ENCODE measurements around the gene CCDC179. TPM values are rescaled to one million over a fixed set of nuclear protein-coding genes. Genes with fewer than 3 reads are reported as not detected.
A peak's percentile ranks its signal among the peaks of the same experiment; 100 is the strongest.

The CCDC179 gene
- total RNA-seq, 1 donor from 2014 or later, result not detected

DNA sequence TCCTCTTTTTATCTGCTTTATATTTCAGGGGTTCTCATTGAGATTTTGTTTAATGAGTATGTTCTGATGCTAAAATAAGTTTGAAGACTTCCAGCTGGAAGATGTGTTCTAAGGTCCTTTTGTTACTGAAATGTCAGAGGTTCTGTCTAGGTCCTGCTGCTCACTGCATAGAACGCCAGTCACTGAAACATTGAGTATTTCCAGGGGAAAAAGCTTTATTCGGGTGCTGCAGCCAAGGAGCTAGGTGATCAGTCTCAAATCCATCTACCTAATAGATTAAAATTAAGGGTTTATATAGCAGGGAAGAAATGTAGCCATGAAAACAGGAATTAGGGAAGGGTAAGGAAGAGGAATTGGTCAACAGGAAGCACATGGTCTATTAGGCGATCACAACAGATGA, 50.4 kb downstream of the CCDC179 start:
- ATAC-seq, result no peak
- intact Hi-C loops (cut with micrococcal nuclease), result no loop called here
- no peak for DNase-seq

DNA sequence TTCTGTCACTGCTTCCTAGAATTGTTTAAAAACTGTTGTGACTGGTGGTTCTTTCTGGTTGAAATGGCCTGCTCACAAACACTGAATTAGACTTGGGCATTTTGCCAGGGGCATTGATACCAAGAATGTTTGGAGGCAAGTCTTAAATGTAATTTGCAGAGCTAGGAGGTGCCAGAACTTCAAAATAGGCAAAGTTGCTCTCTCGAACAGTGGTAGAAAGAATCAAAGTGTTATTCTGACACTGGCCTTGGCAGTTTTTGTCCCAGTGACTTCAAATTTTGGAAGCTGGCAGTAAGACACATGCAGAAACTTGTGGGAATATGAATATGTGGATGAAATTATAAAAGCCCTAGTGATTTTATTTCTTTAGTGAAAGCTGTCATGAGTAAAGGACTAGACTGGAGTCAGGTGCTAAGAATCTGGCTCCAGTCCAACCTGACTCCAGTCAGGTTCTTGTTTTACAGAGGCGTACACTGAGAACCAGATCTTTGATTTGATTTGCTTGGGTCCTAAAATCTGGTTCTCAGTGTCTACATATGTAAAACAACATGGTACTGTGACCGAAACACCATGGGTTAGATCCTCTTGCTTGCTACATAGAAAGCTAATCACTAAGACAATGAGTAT, 51.6 kb downstream of the CCDC179 start:
- intact Hi-C loops (cut with micrococcal nuclease), result no loop called here
- peak; percentile 29 for ATAC-seq
- no peak for DNase-seq

DNA sequence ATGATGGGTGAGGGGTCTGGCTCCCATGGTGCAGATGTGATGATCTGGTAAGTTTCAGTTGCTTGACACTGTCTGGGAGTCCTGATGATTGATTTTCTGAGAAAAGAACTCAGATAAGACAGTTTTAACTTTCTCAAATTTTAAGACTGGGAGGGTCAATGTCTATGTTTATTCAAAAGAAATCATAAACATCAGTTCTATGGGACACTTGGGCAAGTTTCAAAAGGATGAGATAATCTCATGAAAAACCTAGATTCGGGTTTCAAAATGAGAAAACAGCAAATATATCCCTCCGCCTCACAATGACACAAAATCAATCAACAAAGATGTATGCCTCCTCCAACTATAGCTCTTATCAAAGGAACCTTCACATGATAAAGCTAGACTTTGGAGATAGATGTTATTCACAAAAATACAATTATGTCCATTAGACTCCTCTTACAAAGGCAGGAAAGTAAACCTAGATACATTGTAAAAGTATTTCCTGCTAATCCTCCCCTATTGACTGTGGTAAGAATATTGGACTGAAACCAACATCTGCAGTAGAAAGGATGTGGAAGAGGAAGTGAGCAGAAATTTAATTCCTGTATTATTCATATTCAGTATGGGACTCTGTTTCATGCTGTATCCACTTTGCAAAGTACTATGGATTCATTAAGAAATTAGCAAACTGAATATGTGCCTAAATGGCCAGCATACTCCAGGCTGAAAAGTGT, 52.3 kb downstream of the CCDC179 start:
- ATAC-seq (peak; percentile 53), DNase-seq (no peak)
- intact Hi-C loops (cut with micrococcal nuclease), result no loop called here

DNA sequence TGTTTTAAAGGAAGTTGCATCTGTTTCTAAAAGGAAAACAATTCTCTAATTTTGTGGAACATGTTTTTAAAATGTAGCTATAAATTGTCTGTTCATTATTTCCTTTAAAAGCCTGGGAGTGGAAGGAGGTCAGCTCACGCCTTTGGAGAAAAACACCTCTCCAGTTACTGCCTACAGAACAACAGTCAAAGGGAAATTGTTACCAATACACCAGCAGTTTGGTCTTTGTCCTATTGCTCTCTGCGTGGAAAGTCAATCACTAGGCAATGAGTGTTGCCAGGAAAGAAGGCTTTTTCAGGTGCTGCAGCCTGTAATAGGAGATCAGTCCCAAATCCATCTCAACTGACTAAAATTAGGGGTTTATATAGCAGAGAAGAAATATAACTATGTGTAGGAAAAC, 52.9 kb downstream of the CCDC179 start:
- intact Hi-C loops (cut with micrococcal nuclease), result no loop called here
- DNase-seq (no peak), ATAC-seq (no peak)

DNA sequence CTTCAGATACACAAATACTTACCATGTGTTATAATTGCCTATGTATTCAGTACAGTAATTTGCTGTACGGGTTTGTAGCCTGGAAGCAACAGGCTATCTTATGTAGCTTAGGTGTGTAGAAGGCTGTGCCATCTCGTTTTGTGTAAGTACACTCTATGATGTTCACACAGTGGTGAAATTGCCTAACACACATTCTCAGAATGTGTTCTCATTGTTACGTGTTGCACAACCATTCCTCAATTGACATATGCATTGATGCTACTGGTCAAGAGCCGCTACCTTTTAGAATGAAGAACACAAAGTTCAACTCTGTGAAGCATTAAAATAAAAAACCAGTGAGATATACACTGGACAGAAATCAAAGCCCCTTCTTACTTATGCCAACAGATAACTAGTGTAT, 57.4 kb downstream of the CCDC179 start:
- intact Hi-C loops (cut with micrococcal nuclease), result no loop called here
- DNase-seq, result no peak
- no peak for ATAC-seq

DNA sequence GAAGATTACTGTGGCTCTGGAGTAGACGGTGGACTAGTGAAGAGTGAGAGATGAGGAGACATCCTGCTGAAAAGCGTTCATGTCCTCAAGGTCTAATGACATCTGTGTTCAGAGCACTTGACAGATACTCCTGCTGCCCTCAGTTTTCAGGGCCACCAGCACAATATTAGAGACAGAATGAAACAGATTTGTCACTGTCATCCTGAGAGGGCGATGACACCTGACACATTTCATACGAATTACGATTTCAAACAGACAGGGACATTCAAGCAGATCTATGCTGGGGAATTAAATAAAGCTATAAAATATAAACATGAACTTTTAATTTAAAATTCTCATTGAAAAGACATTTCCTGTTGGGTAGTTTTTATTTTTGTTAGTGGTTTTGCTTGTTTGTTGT, 59.8 kb downstream of the CCDC179 start:
- intact Hi-C loops (cut with micrococcal nuclease), result no loop called here
- DNase-seq, result no peak
- ATAC-seq, result no peak

DNA sequence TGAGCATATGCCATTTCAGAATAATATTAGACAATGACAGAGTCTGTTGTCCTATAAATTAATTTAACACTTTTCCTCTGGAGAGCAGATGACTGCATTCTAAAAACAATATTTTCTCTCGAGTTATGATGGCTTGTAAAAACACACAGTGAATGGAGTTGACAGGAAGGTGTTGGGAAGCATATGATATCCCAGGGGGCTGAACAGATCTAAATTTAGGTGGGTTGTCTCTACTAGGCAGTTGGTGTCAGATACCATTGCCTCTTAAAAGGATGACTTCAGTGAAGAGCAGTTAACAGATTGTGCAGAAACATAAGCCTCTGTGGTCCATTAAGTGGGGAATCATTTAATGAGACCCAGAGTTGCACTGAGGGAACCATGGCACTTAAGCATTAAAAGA, 61.4 kb downstream of the CCDC179 start:
- no peak for ATAC-seq
- intact Hi-C loops (cut with micrococcal nuclease), result no loop called here

DNA sequence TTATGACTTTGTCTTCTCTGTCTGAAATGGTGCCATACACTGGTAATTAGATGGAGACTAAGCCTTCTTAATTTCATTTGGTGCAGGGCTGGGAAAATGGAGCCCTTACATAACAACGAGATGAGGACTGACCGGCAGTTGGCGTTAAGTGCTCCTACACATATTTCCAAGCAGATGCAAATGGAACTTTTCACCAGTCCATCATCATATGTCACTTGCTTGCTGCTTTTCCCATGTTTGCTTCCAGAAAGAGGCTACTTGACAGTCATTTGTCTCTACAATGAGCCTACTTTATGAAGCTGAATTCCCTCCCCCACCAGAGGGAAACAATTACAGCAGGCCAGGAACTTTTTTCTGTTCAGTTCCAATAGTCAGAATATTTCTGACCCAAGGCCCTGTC, 63.2 kb downstream of the CCDC179 start:
- DNase-seq, result no peak
- intact Hi-C loops (cut with micrococcal nuclease), result no loop called here
- no peak for ATAC-seq

More for the DNA sequence above, 61.4 kb downstream of the CCDC179 start:
- DNase-seq, result no peak

Other genes with a start within 250 kb of the CCDC179 start
- 5.3 TPM for gene FANCF, start 234.7 kb downstream of the CCDC179 start, total RNA-seq
- gene GAS2, start 193.9 kb downstream of the CCDC179 start, total RNA-seq, result 13.0 TPM
- gene SVIP, start 30.7 kb downstream of the CCDC179 start, total RNA-seq, result 34.0 TPM

Measured in left ventricle myocardium superior (tissue), 1 donor.